ENCODE data around the gene HS6ST3. TPM values are rescaled to one million over a fixed set of nuclear protein-coding genes. Genes with fewer than 3 reads are reported as not detected.

HS6ST3 gene
- total RNA-seq, 1 experiment from 2014 or later, result 0.11 TPM

DNA sequence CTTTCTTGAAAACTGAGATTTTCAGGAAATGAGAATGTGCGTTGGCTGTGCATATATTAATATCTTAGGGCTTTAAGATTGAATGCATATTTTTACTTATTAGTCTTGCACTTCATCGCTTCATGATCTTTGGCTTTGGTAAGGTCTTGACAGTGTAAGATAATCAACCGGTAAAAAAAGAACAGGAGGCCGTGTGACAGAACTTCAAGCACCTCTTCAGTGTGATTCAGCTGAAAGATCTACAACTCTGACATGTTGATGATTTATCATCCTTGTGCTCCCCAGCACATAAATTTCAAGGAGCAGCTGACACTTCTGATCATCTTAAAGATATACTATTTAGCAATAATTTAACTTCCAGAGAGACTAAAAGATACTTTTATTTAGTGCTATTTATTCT, 195.1 kb downstream of the HS6ST3 start:
- no TSS peak for BruUV-seq (replicated peaks)
- ATAC-seq (no peak), DNase-seq (no peak)
- H3K4me3 ChIP-seq (ENCODE audit: low read length), result no peak overlapping the region
- no peaks in the 10 kb centered on the region for H3K27me3 ChIP-seq (ENCODE audit: low read length)
- CTCF ChIA-PET, result no interaction called here
- no peaks in the 10 kb centered on the region for H3K4me1 ChIP-seq (ENCODE audit: insufficient read depth, low read length)
- no peaks in the 10 kb centered on the region for H4K20me1 ChIP-seq (ENCODE audit: low read length)
- no peak overlapping the region for H3K4me2 ChIP-seq (ENCODE audit: low read length)
- no peaks in the 10 kb centered on the region for H3K36me3 ChIP-seq (ENCODE audit: low read depth, low read length)
- no peaks in the 10 kb centered on the region for H3K9me2 ChIP-seq (replicated peaks; ENCODE audit: low read length)
- no peak overlapping the region for H2AFZ ChIP-seq (ENCODE audit: low read length)
- no peak overlapping the region for H3K27ac ChIP-seq (ENCODE audit: low read length)
- H3K79me2 ChIP-seq (ENCODE audit: low read length), result no peaks in the 10 kb centered on the region
- H3F3A ChIP-seq (ENCODE audit: low read length, unreplicated experiment), result no peaks in the 10 kb centered on the region
- intact Hi-C loops (cut with micrococcal nuclease), result no loop called here
- TF ChIP-seq, protein P1, sequence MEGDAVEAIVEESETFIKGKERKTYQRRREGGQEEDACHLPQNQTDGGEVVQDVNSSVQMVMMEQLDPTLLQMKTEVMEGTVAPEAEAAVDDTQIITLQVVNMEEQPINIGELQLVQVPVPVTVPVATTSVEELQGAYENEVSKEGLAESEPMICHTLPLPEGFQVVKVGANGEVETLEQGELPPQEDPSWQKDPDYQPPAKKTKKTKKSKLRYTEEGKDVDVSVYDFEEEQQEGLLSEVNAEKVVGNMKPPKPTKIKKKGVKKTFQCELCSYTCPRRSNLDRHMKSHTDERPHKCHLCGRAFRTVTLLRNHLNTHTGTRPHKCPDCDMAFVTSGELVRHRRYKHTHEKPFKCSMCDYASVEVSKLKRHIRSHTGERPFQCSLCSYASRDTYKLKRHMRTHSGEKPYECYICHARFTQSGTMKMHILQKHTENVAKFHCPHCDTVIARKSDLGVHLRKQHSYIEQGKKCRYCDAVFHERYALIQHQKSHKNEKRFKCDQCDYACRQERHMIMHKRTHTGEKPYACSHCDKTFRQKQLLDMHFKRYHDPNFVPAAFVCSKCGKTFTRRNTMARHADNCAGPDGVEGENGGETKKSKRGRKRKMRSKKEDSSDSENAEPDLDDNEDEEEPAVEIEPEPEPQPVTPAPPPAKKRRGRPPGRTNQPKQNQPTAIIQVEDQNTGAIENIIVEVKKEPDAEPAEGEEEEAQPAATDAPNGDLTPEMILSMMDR (conservative IDR thresholded peaks at IDR 0.05; ENCODE audit: low read depth, low read length), result no peak
- no peak for TF ChIP-seq EZH2phosphoT487 (IDR thresholded peaks at IDR 0.05; ENCODE audit: borderline replicate concordance, low read length)
- POLR2A ChIA-PET (ENCODE audit: unreplicated experiment), result no interaction called here
- no peak overlapping the region for H3K9ac ChIP-seq (ENCODE audit: low read length)
- H3K9me3 ChIP-seq (ENCODE audit: low read length), result no peaks in the 10 kb centered on the region

DNA sequence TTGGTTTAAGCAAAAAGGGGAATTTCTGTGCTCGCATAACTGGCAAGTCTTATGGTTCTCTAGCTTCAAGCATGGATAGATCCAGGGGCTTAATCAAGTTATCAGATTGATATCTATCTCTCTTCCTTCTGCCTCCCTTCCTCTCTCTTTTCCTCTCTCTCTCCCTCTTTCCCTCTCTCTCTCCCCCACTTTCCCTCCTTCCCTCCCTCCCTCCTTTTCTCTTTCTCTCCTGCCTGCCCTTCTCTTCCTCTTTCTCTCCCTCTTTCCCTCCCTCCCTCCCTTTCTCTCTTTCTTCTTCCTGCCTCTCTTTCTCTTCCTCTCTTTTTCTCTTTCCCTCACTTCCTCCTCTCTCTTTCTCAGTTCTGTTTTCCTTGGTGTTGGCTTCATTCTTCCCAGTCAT, 195.8 kb downstream of the HS6ST3 start:
- H3K36me3 ChIP-seq (ENCODE audit: low read depth, low read length), result no peaks in the 10 kb centered on the region
- no peaks in the 10 kb centered on the region for H3K9me2 ChIP-seq (replicated peaks; ENCODE audit: low read length)
- TF ChIP-seq EZH2phosphoT487 (IDR thresholded peaks at IDR 0.05; ENCODE audit: borderline replicate concordance, low read length) (no peak), EZH2 (IDR thresholded peaks at IDR 0.05; ENCODE audit: low read length, unreplicated experiment) (no peak)
- TF ChIP-seq, protein P1 (conservative IDR thresholded peaks at IDR 0.05; ENCODE audit: low read depth, low read length), result no peak
- no peaks in the 10 kb centered on the region for H4K20me1 ChIP-seq (ENCODE audit: low read length)
- DNase-seq (no peak), ATAC-seq (no peak)
- H3K79me2 ChIP-seq (ENCODE audit: low read length), result no peaks in the 10 kb centered on the region
- no peaks in the 10 kb centered on the region for H3K4me1 ChIP-seq (ENCODE audit: insufficient read depth, low read length)
- H3F3A ChIP-seq (ENCODE audit: low read length, unreplicated experiment), result no peaks in the 10 kb centered on the region
- H2AFZ ChIP-seq (ENCODE audit: low read length), result no peak overlapping the region
- no peak overlapping the region for H3K4me2 ChIP-seq (ENCODE audit: low read length)
- no peaks in the 10 kb centered on the region for H3K27me3 ChIP-seq (ENCODE audit: low read length)
- H3K4me3 ChIP-seq (ENCODE audit: low read length), result no peak overlapping the region
- H3K9ac ChIP-seq (ENCODE audit: low read length), result no peak overlapping the region
- CTCF ChIA-PET, result no interaction called here
- intact Hi-C loops (cut with micrococcal nuclease), result no loop called here
- BruUV-seq (replicated peaks), result no TSS peak
- POLR2A ChIA-PET (ENCODE audit: unreplicated experiment), result no interaction called here
- H3K27ac ChIP-seq (ENCODE audit: low read length), result no peak overlapping the region
- H3K9me3 ChIP-seq (ENCODE audit: low read length), result no peaks in the 10 kb centered on the region

DNA sequence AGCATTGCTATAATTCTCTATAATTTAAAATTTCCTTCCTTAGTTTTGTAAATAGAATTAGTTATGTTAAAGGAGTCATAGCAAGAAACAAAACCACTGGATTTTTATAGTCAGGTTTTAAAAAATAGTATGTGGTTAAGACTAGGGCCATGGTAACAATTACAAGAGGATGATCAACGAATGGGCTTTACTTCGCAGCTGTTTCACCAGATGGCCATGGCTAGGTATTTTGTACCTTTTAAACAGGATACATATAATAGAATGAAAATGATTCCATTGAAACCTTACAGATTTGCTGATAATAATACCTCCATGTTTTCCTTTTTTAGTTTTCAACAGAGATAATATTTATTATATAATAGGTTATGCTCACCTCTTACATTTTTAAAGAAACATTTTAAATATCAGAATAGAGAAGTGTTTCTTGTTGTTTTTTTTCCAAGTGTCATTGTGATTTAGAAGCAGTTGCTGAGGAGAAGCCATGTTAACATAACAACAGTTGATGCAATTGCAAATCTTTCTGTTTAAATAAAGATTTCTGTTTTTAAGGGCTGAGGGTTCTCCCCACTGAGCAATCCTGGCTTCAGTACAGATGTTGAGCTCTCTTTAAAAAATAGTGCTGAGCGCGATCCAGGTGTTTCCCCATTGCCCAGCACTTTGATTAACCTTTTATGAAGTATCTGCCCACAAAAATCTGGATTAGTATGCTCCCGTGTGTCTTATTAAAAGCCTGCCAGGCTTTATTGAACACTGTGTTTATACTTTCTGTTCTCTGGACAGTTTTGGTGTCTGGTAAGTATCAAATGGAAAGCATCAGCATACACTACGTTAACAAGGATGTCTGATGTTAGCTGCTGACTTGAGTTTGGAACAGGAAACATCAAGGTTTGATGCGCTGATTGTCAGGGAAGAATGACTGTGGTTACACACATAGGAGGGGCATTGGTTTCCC, 205.3 kb downstream of the HS6ST3 start:
- no peak overlapping the region for H3K9ac ChIP-seq (ENCODE audit: low read length)
- ATAC-seq (no peak), DNase-seq (no peak)
- ChIA-PET POLR2A (ENCODE audit: unreplicated experiment) (interaction anchor here (0.6 kb wide), 1 partner anchor 33 kb away, joined by 3 read pairs; no protein-coding TSS in a partner anchor), CTCF (no interaction called here)
- no TSS peak for BruUV-seq (replicated peaks)
- no peaks in the 10 kb centered on the region for H3F3A ChIP-seq (ENCODE audit: low read length, unreplicated experiment)
- TF ChIP-seq EZH2 (IDR thresholded peaks at IDR 0.05; ENCODE audit: low read length, unreplicated experiment) (no peak), EZH2phosphoT487 (IDR thresholded peaks at IDR 0.05; ENCODE audit: borderline replicate concordance, low read length) (no peak)
- TF ChIP-seq, protein P1 (conservative IDR thresholded peaks at IDR 0.05; ENCODE audit: low read depth, low read length), result no peak
- H2AFZ ChIP-seq (ENCODE audit: low read length), result no peak overlapping the region
- no peaks in the 10 kb centered on the region for H3K79me2 ChIP-seq (ENCODE audit: low read length)
- no peaks in the 10 kb centered on the region for H3K9me3 ChIP-seq (ENCODE audit: low read length)
- H3K4me3 ChIP-seq (ENCODE audit: low read length), result no peak overlapping the region
- H4K20me1 ChIP-seq (ENCODE audit: low read length), result no peaks in the 10 kb centered on the region
- H3K9me2 ChIP-seq (replicated peaks; ENCODE audit: low read length), result no peaks in the 10 kb centered on the region
- H3K4me2 ChIP-seq (ENCODE audit: low read length), result no peak overlapping the region
- H3K4me1 ChIP-seq (ENCODE audit: insufficient read depth, low read length), result no peaks in the 10 kb centered on the region
- no peaks in the 10 kb centered on the region for H3K36me3 ChIP-seq (ENCODE audit: low read depth, low read length)
- H3K27ac ChIP-seq (ENCODE audit: low read length), result no peak overlapping the region
- H3K27me3 ChIP-seq (ENCODE audit: low read length), result no peaks in the 10 kb centered on the region
- intact Hi-C loops (cut with micrococcal nuclease), result no loop called here

All from PC-3 (cell line).